CD14-positive monocyte (primary cell): Measurements from ENCODE around the gene PCNA. TPM values are rescaled to one million over a fixed set of nuclear protein-coding genes. Genes with fewer than 3 reads are reported as not detected.

Experiments
- DNase-seq, 3 donors: peaks; one replicate each; pipeline ENCODE4 v3.0.0-alpha.2; 2011 to 2022
- H2AFZ ChIP-seq: 2 replicates; pipeline ENCODE4 v1.6.0; 2012; ENCODE audit warnings: mild to moderate bottlenecking, low read depth, low read length, inconsistent platforms; ENCODE audit not compliant: insufficient read depth, poor library complexity, severe bottlenecking
- H3K27ac ChIP-seq, 2 donors: 1 replicate in 1 of 2; 2 replicates in 1 of 2; pipeline ENCODE4 v1.5.1; 2012 to 2013; ENCODE audit warnings: low read length in 2 of 2, control low read depth in 1 of 2, inconsistent platforms in 1 of 2, low read depth in 1 of 2, mild to moderate bottlenecking in 1 of 2
- H3K27me3 ChIP-seq, 2 donors: one replicate each; pipeline versions ENCODE4 v1.6.0 to v1.6.1; 2011 to 2013; ENCODE audit warnings: low read length in 2 of 2; ENCODE audit not compliant: control insufficient read depth in 2 of 2, insufficient read depth in 2 of 2
- H3K36me3 ChIP-seq, 2 donors: replicated peaks in 1 of 2; 1 replicate in 1 of 2; 2 replicates in 1 of 2; pipeline versions ENCODE4 v1.5.1 to v1.6.1; 2012 to 2013; ENCODE audit warnings: low read length in 2 of 2, control low read depth in 1 of 2, inconsistent platforms in 1 of 2, mild to moderate bottlenecking in 1 of 2; ENCODE audit not compliant: insufficient read depth in 2 of 2, control insufficient read depth in 1 of 2
- H3K4me1 ChIP-seq, 2 donors: 1 replicate in 1 of 2; 2 replicates in 1 of 2; pipeline versions ENCODE4 v1.5.1 to v1.6.1; 2012 to 2013; ENCODE audit warnings: low read length in 2 of 2, control low read depth in 1 of 2, inconsistent platforms in 1 of 2, mild to moderate bottlenecking in 1 of 2, moderate library complexity in 1 of 2; ENCODE audit not compliant: insufficient read depth in 2 of 2, control insufficient read depth in 1 of 2
- H3K4me2 ChIP-seq: replicated peaks from 2 replicates; pipeline ENCODE3; 2012; ENCODE audit warnings: low read length, moderate library complexity, mild to moderate bottlenecking; ENCODE audit not compliant: poor library complexity, severe bottlenecking; ENCODE audit errors: extremely low read depth
- H3K4me3 ChIP-seq, 3 experiments: fragments of 200-600 bp in 1 of 3; sonication (generic) in 1 of 3; replicated peaks in 1 of 3; 1 replicate in 2 of 3; 2 replicates in 1 of 3; pipeline ENCODE4 v1.5.1; 2011 to 2013; ENCODE audit warnings: low read length in 3 of 3, mild to moderate bottlenecking in 3 of 3, control low read depth in 2 of 3, low read depth in 2 of 3, inconsistent platforms in 1 of 3, moderate library complexity in 1 of 3
- H3K79me2 ChIP-seq: 2 replicates; pipeline ENCODE4 v1.6.0; 2012; ENCODE audit warnings: mild to moderate bottlenecking, control low read depth, inconsistent platforms, low read length, moderate library complexity; ENCODE audit not compliant: insufficient read depth
- H3K9ac ChIP-seq: 2 replicates; pipeline ENCODE4 v1.6.0; 2017; ENCODE audit warnings: low read length, mild to moderate bottlenecking; ENCODE audit not compliant: insufficient read depth, poor library complexity, severe bottlenecking
- H3K9me3 ChIP-seq, 2 donors: replicated peaks in 1 of 2; 1 replicate in 1 of 2; 2 replicates in 1 of 2; pipeline versions ENCODE4 v1.5.1 to v1.6.1; 2012 to 2013; ENCODE audit warnings: low read length in 2 of 2, control low read depth in 1 of 2; ENCODE audit not compliant: control insufficient read depth in 1 of 2, insufficient read depth in 1 of 2
- H4K20me1 ChIP-seq: 2 replicates; pipeline ENCODE4 v1.6.0; 2012; ENCODE audit warnings: mild to moderate bottlenecking, low read length, control low read depth, moderate library complexity; ENCODE audit not compliant: insufficient read depth
- H3K27ac Mint-ChIP-seq, 7 donors: one replicate each; pipeline ENCODE4 v1.8.0; 2020; ENCODE audit warnings: mild to moderate bottlenecking in 7 of 7, mixed read lengths in 7 of 7, moderate library complexity in 6 of 7, inconsistent platforms in 2 of 7
- H3K27me3 Mint-ChIP-seq, 3 donors: one replicate each; pipeline ENCODE4 v1.8.0; 2021 to 2022; ENCODE audit warnings: low read depth in 3 of 3, mild to moderate bottlenecking in 3 of 3, mixed read lengths in 3 of 3, moderate library complexity in 3 of 3, inconsistent platforms in 1 of 3
- H3K36me3 Mint-ChIP-seq, 2 donors: one replicate each; pipeline ENCODE4 v1.8.0; 2020; ENCODE audit warnings: mixed read lengths in 2 of 2, inconsistent platforms in 1 of 2, mild to moderate bottlenecking in 1 of 2
- H3K4me1 Mint-ChIP-seq: one replicate; pipeline ENCODE4 v1.8.0; 2020; ENCODE audit warnings: mild to moderate bottlenecking, mixed read lengths
- H3K4me3 Mint-ChIP-seq, 2 donors: one replicate each; pipeline ENCODE4 v1.8.0; 2020; ENCODE audit warnings: mild to moderate bottlenecking in 2 of 2, mixed read lengths in 2 of 2, moderate library complexity in 1 of 2
- H3K9me3 Mint-ChIP-seq, 7 donors: one replicate each; pipeline ENCODE4 v1.8.0; 2020 to 2022; ENCODE audit warnings: mixed read lengths in 7 of 7, mild to moderate bottlenecking in 6 of 7, moderate library complexity in 6 of 7, inconsistent platforms in 2 of 7
- WGBS: methylation state at CpG from one replicate; pipeline ENCODE4 v1.1.5; 2013; ENCODE audit warnings: missing lambda C conversion rate; ENCODE audit not compliant: insufficient coverage; 5-methylcytosine and 5-hydroxymethylcytosine counted together
- intact Hi-C, 2 donors: fragments of 100-400 bp; cut with micrococcal nuclease; formaldehyde crosslinking; loops; one replicate each; pipeline versions ENCODE4 v1.15.0 to v1.15.1; 2023
- polyA plus RNA-seq, 3 donors: library from polyadenylated mRNA; depleted of rRNA in 1 of 3; unstranded in 2 of 3; stranded (reverse) in 1 of 3; fragments of 300-500 nt in 2 of 3; fragments of >200 nt in 1 of 3; fragmentation: Illumina TruSeq in 2 of 3; gene quantifications; 1 replicate in 2 of 3; 2 replicates in 1 of 3; pipeline ENCODE4 v1.2.3, GENCODE V29; 2012 to 2021
- TF ChIP-seq, protein P1 (sequence below): fragments of 200-600 bp; IDR thresholded peaks from one replicate; pipeline ENCODE4 v1.8.0; 2022; ENCODE audit warnings: antibody characterized with exemption, mild to moderate bottlenecking

Gene PCNA
- polyA plus RNA-seq, 3 donors: 27.9 to 35.0 (median 30.8) TPM

DNA sequence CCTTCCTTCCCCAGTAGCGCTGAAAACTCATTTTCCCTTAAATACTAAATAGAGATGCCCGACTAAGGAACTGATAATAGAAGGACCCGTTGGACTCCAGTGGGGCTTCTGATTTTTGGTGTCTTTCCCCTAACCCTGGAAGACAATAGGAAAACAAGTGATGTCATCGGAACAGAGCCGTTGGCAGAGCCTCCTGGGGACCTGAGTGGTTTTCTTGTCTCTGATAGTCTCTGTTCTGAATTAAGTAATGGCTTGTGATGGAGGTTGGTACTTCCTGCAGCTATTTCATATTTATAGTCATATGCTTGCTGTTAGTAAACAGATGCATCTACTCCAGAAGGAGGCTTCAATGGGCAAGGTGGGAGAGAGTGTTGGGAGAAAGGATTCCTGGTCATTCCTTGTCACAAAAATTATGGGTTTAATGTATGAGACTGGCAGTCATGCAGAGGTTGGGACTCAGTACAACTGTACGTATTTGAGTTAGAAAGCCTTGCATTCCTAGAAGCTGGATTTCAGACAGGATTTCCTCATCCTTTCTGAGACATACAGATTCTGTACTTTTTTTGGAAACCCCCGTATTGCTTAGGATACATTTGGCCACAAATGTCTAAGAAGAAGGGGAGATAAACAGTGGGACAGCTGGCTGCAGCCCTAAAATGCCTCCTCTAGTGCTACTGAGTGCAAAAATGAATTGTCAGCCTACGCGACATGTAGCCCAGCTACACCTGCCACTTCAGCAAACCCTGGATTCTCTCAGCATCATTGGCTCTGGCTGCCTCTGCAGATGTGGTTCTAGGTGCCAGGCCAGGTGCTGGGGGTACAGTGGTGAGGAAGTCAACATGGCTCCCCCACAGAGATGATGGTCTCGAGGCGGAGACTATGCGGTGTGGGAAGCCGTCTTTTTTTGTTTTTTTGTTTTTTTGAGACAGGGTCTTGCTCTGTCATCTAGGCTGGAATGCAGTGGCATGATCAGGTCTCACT, 45.2 kb upstream of the PCNA start:
- no peak overlapping the region for H2AFZ ChIP-seq
- Mint-ChIP-seq H3K9me3 (peaks cover 0 to 2% (median 0%) of the 10 kb centered on the region in 7 donors), H3K27me3 (peaks cover 0 to 2% (median 0%) of the 10 kb centered on the region in 3 donors), H3K27ac (peak overlapping the region in 2 of 7 donors; percentile 6 to 8), H3K36me3 (peaks cover 3 to 8% of the 10 kb centered on the region in 2 donors), H3K4me3 (no peak overlapping the region), H3K4me1 (peaks cover 72% of the 10 kb centered on the region)
- H3K9me3 ChIP-seq: no peaks in the 10 kb centered on the region
- peaks cover 61% of the 10 kb centered on the region for H4K20me1 ChIP-seq
- H3K36me3 ChIP-seq: peaks cover under 1 to 1% of the 10 kb centered on the region in 2 donors
- H3K4me2 ChIP-seq: no peak overlapping the region
- H3K79me2 ChIP-seq: peaks cover 89% of the 10 kb centered on the region
- intact Hi-C loops: no loop called here
- H3K4me1 ChIP-seq: peaks cover 50 to 60% of the 10 kb centered on the region in 2 donors
- no peak overlapping the region for H3K27ac ChIP-seq
- no peak overlapping the region for H3K9ac ChIP-seq
- no peak for DNase-seq
- 100% methylated on average over 4 of the region's 13 CpGs for WGBS
- TF ChIP-seq, protein P1, sequence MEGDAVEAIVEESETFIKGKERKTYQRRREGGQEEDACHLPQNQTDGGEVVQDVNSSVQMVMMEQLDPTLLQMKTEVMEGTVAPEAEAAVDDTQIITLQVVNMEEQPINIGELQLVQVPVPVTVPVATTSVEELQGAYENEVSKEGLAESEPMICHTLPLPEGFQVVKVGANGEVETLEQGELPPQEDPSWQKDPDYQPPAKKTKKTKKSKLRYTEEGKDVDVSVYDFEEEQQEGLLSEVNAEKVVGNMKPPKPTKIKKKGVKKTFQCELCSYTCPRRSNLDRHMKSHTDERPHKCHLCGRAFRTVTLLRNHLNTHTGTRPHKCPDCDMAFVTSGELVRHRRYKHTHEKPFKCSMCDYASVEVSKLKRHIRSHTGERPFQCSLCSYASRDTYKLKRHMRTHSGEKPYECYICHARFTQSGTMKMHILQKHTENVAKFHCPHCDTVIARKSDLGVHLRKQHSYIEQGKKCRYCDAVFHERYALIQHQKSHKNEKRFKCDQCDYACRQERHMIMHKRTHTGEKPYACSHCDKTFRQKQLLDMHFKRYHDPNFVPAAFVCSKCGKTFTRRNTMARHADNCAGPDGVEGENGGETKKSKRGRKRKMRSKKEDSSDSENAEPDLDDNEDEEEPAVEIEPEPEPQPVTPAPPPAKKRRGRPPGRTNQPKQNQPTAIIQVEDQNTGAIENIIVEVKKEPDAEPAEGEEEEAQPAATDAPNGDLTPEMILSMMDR: no peak
- H3K27me3 ChIP-seq: no peaks in the 10 kb centered on the region
- no peak overlapping the region for H3K4me3 ChIP-seq

DNA sequence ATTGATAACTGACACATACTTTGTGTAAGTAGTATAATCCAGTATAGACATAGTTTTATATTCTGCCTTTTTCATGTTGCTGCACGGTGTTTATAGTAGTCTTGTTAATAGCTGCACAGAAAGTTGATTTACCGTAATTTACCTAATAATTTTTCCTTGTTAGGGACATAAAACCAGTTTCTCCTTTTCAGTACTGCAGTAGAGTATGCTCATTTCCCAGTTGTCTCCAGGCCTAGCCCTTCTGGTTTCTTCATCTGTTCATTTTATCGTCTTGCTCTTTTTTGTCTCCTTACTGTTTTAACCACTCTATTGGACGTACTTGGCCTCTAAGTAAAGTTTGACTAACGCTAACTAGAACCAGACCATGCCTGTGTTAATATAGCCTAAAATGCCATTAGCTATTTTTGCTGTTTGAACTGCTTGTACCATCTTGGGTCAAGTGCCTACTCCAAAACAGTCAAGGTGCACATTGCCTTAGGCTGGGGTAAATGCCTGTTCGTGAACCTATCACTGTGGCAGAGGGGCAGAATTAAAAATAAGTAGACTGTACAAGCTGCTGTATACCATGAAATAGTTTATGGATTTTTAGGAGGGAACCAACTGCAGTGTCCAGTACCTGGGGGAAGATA, 41.9 kb upstream of the PCNA start:
- Histone ChIP-seq H3K9ac (no peak overlapping the region), H3K9me3 (no peaks in the 10 kb centered on the region), H3K4me1 (peaks cover 22 to 38% of the 10 kb centered on the region in 2 donors), H3K27ac (peak overlapping the region in 1 of 2 donors; percentile 82), H2AFZ (no peak overlapping the region), H4K20me1 (peaks cover 43% of the 10 kb centered on the region), H3K4me3 (peak overlapping the region in 1 of 3 experiments; percentile 61), H3K79me2 (peaks cover 96% of the 10 kb centered on the region), H3K36me3 (no peaks in the 10 kb centered on the region), H3K4me2 (peak overlapping the region; percentile 60), H3K27me3 (no peaks in the 10 kb centered on the region)
- peaks cover 48% of the 10 kb centered on the region for H3K4me1 Mint-ChIP-seq
- peak overlapping the region in 4 of 7 donors; percentile 18 to 76 (median 71) for H3K27ac Mint-ChIP-seq
- DNase-seq: no peak
- intact Hi-C loops: no loop called here
- H3K27me3 Mint-ChIP-seq: peaks cover 0 to 2% (median 0%) of the 10 kb centered on the region in 3 donors
- no peak overlapping the region for H3K4me3 Mint-ChIP-seq
- TF ChIP-seq, protein P1: no peak
- H3K9me3 Mint-ChIP-seq: peaks cover 0 to 4% (median 0%) of the 10 kb centered on the region in 7 donors
- H3K36me3 Mint-ChIP-seq: peaks cover 3 to 11% of the 10 kb centered on the region in 2 donors
- WGBS: 100% methylated on average over 3 of the region's 6 CpGs
